ENCODE data around the gene GLB1L3.
A peak's percentile ranks its signal among the peaks of the same experiment; 100 is the strongest.

The GLB1L3 gene

GRCh38 chr11:134275534-134276395 is at the start of gene GLB1L3:
Gene GLB1L3 (plus strand): TSS chr11:134276379. CDS start chr11:134276741, 362 bp downstream.
- DNase-seq (ENCODE audit: low read depth), result no peak
- H3K4me3 ChIP-seq (ENCODE audit: low read depth, low read length), result peak within 1 kb of the TSS; percentile 47
- TF ChIP-seq CTCF (IDR thresholded peaks at IDR 0.05; ENCODE audit: low read depth, low read length, missing control alignments), result peak; percentile 60

GRCh38 chr11:134226806-134227325 is 49.3 kb upstream of the GLB1L3 start:
- no peak for DNase-seq (ENCODE audit: low read depth)
- no peak overlapping the region for H3K4me3 ChIP-seq (ENCODE audit: low read depth, low read length)
- TF ChIP-seq CTCF (IDR thresholded peaks at IDR 0.05; ENCODE audit: low read depth, low read length, missing control alignments), result no peak

- TF ChIP-seq CTCF (IDR thresholded peaks at IDR 0.05; ENCODE audit: low read depth, low read length, missing control alignments), result no peak
- peak; percentile 70 for DNase-seq (ENCODE audit: low read depth)
- H3K4me3 ChIP-seq (ENCODE audit: low read depth, low read length), result no peak overlapping the region
Observed at GRCh38 chr11:134228625-134229024, 47.6 kb upstream of the GLB1L3 start.

DNA sequence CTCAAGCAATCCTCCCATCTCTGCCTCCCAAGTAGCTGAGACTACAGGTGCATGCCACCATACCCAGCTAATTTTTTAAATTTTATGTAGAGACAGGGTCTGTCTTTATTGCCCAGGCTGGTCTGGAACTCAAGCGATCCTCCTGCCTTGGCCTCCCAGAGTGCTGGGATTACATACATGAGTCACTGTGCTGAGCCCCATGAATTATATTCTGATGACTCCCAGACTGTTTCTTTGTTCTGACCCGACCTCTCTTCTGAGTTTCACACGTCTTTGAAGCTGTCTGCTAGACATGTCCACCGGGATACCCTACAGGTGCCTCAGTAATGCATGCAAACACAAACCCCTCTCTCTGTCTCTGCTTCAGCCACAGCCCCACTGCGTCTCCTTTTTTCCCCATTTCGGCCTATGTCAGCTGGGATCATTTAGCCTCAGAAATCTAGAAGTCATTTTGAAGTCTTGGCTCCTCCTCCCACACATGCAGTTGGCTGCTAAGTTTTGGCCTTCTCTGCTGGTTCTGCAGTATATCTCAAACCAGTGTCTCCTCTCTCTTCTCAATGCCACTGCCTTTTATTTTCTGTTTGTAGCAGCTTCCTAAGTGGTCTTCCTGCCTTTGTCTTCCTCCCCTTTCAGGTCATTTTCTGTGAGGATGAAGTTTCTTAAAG is 46.9 kb upstream of the GLB1L3 start:
- DNase-seq (ENCODE audit: low read depth), result no peak
- TF ChIP-seq CTCF (IDR thresholded peaks at IDR 0.05; ENCODE audit: low read depth, low read length, missing control alignments), result no peak

GRCh38 chr11:134230339-134230738 is 45.8 kb upstream of the GLB1L3 start:
- no peak for DNase-seq (ENCODE audit: low read depth)
- H3K4me3 ChIP-seq (ENCODE audit: low read depth, low read length), result no peak overlapping the region
- TF ChIP-seq CTCF (IDR thresholded peaks at IDR 0.05; ENCODE audit: low read depth, low read length, missing control alignments), result no peak

More for the DNA sequence above, 46.9 kb upstream of the GLB1L3 start:
- no peak overlapping the region for H3K4me3 ChIP-seq (ENCODE audit: low read depth, low read length)

GRCh38 chr11:134231958-134232659 is 44.1 kb upstream of the GLB1L3 start:
- DNase-seq (ENCODE audit: low read depth), result no peak
- H3K4me3 ChIP-seq (ENCODE audit: low read depth, low read length), result no peak overlapping the region
- no peak for TF ChIP-seq CTCF (IDR thresholded peaks at IDR 0.05; ENCODE audit: low read depth, low read length, missing control alignments)

Data from GM12864 (cell line).